NOMO-1 (cell line): ENCODE measurements around the gene CD300LB.
"Not testable (repeated sequence)": the region's sequence is repeated elsewhere in the genome, so short reads cannot be mapped to it uniquely, and the experiment has no call there.

Source experiments
- DNase-seq, 2 experiments: peaks; one replicate each; lab custom pipeline; 2025; ENCODE audit not compliant: unreplicated experiment in 2 of 2; lab: John Stamatoyannopoulos, UW

Gene CD300LB

GRCh38 chr17:74527081-74527480 is 4.2 kb downstream of the CD300LB start:
- no peak for DNase-seq

- DNase-seq = no peak
Observed at GRCh38 chr17:74526681-74527080, 4.6 kb downstream of the CD300LB start.

DNA sequence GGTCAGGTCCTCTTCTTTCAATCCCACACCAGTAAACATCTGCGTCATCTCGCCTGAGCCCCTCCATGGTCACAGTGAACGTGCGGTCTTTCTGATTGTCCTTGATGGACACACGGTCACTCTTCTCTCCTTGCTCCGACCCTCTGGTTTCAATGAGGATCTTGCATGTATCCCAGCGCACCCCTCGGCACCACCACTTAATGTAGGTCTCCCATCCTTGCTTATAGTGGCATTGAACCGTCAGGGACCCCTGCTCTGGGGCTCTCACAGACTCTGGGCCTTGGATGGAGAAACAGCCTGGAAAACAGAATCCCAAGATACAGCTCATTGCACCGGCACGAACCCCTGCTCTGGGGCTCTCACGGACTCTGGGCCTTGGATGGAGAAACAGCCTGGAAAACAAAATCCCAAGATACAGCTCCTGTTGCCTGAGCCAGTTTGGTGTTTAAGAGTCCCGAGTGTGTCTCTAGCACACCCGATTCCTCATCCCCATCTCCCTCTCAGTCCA is 5.4 kb downstream of the CD300LB start:
- no peak for DNase-seq

- no peak for DNase-seq
Observed at GRCh38 chr17:74525465-74525725, 5.9 kb downstream of the CD300LB start.

GRCh38 chr17:74524653-74525464 is 6.4 kb downstream of the CD300LB start:
- no peak for DNase-seq

GRCh38 chr17:74523308-74523707 is 8.0 kb downstream of the CD300LB start:
- no peak for DNase-seq

GRCh38 chr17:74522381-74523105 is 8.7 kb downstream of the CD300LB start:
- no peak for DNase-seq

GRCh38 chr17:74521701-74522201 is 9.5 kb downstream of the CD300LB start:
- peak; percentile 84 to 88 for DNase-seq

- peak; percentile 41 to 69 for DNase-seq
Observed at GRCh38 chr17:74520790-74521480, 10.3 kb downstream of the CD300LB start.

- DNase-seq = peak; percentile 90 to 93
Observed at GRCh38 chr17:74520016-74520434, 11.2 kb downstream of the CD300LB start.

DNA sequence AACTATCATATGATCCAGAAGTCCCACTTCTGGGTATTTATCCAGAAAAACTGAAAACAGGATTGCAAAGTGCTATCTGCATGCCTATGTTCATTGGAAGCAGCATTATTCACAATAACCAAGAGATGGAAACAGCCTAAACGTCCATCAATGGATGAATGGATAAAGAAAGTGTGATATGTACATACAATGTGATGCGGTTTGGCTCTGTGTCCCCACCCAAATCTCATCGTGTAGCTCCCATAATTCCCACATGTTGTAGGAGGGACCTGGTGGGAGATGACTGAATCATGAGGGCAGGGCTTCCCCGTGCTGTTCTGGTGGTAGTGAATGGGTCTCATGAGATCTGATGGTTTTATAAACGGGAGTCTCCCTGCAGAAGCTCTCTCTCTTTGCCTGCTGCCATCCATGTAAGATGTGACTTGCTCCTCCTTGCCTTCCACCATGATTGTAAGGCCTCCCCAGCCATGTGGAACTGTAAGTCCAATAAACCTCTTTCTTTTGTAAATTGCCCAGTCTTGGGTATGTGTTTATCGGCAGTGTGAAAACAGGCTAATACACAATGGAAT is 12.8 kb downstream of the CD300LB start:
- not testable (repeated sequence) for DNase-seq

DNA sequence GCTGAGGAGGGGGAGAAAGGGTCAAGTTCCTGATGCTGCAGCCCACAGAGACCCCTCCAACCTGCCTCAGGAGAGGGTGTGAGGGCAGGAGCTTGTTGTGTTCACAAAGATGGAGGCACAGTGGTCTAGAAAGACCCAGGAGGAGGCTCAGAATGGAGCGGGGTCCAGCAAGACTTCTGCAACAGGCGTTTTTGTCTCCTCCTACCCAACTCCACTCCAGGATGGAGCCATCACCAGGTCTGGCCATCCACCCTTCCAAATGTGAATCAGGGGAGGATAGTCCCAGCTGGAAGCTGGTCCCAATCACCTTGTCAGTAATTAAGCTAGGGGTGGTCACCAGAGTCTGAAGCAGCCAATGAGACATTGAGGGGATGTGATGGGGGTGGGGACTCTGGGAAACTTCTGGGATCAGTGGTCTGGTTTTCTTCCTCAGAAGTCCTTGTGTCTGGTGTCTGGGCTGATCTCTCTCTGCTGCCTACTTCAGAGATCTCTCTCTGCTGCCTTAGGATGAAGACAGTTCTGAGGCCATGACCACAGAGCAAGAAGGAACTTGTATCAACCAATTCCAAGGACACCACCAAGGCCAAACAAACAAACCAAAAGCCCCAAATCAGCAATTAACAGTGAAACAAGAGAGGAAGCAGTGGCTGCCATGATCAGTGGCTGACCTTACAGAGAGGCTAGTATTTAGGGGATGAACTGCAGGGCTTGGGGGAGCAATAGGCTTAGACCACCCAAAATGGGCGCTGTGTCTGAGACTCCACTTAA is 14.5 kb downstream of the CD300LB start:
- DNase-seq = no peak

- DNase-seq = no peak
Observed at GRCh38 chr17:74515941-74516340, 15.3 kb downstream of the CD300LB start.

- DNase-seq = no peak
Observed at GRCh38 chr17:74514632-74515334, 16.5 kb downstream of the CD300LB start.

DNA sequence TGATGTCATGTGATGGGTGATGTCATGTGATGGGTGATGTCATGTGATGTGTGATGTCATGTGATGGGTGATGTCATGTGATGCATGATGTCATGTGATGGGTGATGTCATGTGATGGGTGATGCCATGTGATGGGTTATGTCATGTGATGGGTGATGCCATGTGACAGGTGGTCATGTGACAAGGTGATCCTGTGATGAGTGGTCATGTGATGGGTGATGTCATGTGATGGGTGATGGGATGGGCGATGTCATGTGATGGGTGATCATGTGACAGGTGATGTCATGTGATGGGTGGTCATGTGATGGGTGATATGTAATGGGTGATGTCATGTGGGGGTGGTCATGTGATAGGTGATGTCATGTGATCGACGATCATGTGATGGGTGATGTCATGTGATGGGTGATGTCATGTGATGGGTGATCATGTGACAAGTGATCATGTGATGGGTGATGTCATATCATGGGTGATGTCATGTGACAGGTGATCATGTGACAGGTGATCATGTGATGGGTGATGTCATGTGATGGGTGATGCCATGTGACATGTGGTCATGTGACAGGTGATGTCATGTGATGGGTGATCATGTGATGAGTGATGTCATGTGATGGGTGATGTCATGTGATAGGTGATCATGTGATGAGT is 17.2 kb downstream of the CD300LB start:
- peak in 1 of 2 experiments; percentile 17 for DNase-seq

DNA sequence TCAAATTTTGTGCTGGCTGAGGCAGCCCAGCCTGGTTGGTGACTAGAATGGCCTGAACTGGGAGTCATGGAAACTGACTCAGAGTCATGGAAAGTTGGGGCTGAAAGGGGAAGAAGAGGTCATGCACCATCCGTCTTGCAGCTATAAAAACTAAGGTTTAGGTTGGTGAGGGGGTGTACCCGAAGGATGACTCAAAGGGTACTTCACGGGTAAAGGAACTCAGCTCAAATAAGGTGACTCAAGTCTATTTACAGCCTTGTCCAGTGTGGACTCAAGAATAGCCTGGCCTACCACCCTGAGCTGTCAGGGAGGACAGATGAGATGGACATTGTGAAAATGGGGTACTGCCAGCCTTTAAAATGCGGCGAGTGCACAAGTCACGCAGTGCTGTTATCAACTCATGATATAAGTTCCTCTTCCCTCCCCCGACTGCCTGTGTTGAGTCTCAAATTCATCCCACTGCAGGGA is 18.6 kb downstream of the CD300LB start:
- DNase-seq = peak; percentile 64 to 93

- DNase-seq = no peak
Observed at GRCh38 chr17:74512036-74512435, 19.2 kb downstream of the CD300LB start.

- DNase-seq = no peak
Observed at GRCh38 chr17:74508156-74508555, 23.1 kb downstream of the CD300LB start.

- DNase-seq = not testable (repeated sequence)
Observed at GRCh38 chr17:74503949-74504348, 27.3 kb downstream of the CD300LB start.
